ENCODE measurements around the gene AGAP1. TPM values are rescaled to one million over a fixed set of nuclear protein-coding genes. Genes with fewer than 3 reads are reported as not detected.

Gene AGAP1
- total and polyA plus RNA-seq, 7 donors, result 10.8 to 42.7 (median 18.6) TPM

GRCh38 chr2:235492850-235493344 lies 946 bp upstream of the AGAP1 start:
- intact Hi-C loops (cut with DNase I), result loop anchor here (5.0 kb wide), 5 partner anchors 84 to 541 kb away; partner anchors contain the start of gene SH3BP4
- DNase-seq, result no peak
- Histone ChIP-seq H3K27me3 (no peaks in the 10 kb centered on the region), H3K36me3 (no peaks in the 10 kb centered on the region), H3K27ac (peak overlapping the region; percentile 80 to 88 (median 87)), H3K4me1 (peaks cover 0 to 35% (median 28%) of the 10 kb centered on the region in 4 donors), H3K9me3 (peaks cover 0 to 3% (median 0%) of the 10 kb centered on the region in 4 donors), H3K4me3 (peak overlapping the region; percentile 34 to 80 (median 68))
- 25 to 64% methylated on average over 27 of the region's 27 CpGs for WGBS, 2 donors
- no peak for TF ChIP-seq POLR2A (IDR thresholded peaks at IDR 0.05)
- TF ChIP-seq CTCF (IDR thresholded peaks at IDR 0.05), result no peak
- TF ChIP-seq POLR2AphosphoS5 (IDR thresholded peaks at IDR 0.05), result no peak
- no peak for TF ChIP-seq EP300 (IDR thresholded peaks at IDR 0.05)

GRCh38 chr2:235493402-235493774 lies 455 bp upstream of the AGAP1 start:
- intact Hi-C loops (cut with DNase I), result loop anchor here (5.0 kb wide), 5 partner anchors 84 to 541 kb away; partner anchors contain the start of gene SH3BP4
- Histone ChIP-seq H3K27me3 (no peaks in the 10 kb centered on the region), H3K27ac (peak overlapping the region; percentile 80 to 88 (median 87)), H3K4me3 (peak overlapping the region; percentile 34 to 80 (median 68)), H3K9me3 (peaks cover 0 to 3% (median 0%) of the 10 kb centered on the region in 4 donors), H3K36me3 (no peaks in the 10 kb centered on the region), H3K4me1 (peaks cover 0 to 35% (median 28%) of the 10 kb centered on the region in 4 donors)
- peak; percentile 85 for DNase-seq
- WGBS, 2 donors, result 6 to 10% methylated on average over 33 of the region's 33 CpGs
- no peak for TF ChIP-seq POLR2A (IDR thresholded peaks at IDR 0.05)
- no peak for TF ChIP-seq CTCF (IDR thresholded peaks at IDR 0.05)
- no peak for TF ChIP-seq POLR2AphosphoS5 (IDR thresholded peaks at IDR 0.05)
- no peak for TF ChIP-seq EP300 (IDR thresholded peaks at IDR 0.05)

GRCh38 chr2:235494716-235495372 lies 1.0 kb downstream of the AGAP1 start:
- Histone ChIP-seq H3K36me3 (no peaks in the 10 kb centered on the region), H3K9me3 (peaks cover 0 to under 1% (median 0%) of the 10 kb centered on the region in 4 donors), H3K27ac (peak overlapping the region; percentile 67 to 86 (median 76)), H3K4me1 (peaks cover 0 to 35% (median 28%) of the 10 kb centered on the region in 4 donors), H3K27me3 (no peaks in the 10 kb centered on the region), H3K4me3 (peak overlapping the region; percentile 51 to 80 (median 68))
- 1 to 2% methylated on average over 72 of the region's 72 CpGs for WGBS, 2 donors
- intact Hi-C loops (cut with DNase I), result loop anchor here (5.0 kb wide), 5 partner anchors 82 to 543 kb away; partner anchors contain the start of gene SH3BP4
- DNase-seq, result peak; percentile 80
- TF ChIP-seq POLR2AphosphoS5 (IDR thresholded peaks at IDR 0.05) (no peak), EP300 (IDR thresholded peaks at IDR 0.05) (no peak), POLR2A (IDR thresholded peaks at IDR 0.05) (no peak), CTCF (IDR thresholded peaks at IDR 0.05) (no peak)

GRCh38 chr2:235495373-235496238 lies 1.8 kb downstream of the AGAP1 start:
- TF ChIP-seq POLR2A (IDR thresholded peaks at IDR 0.05), result no peak
- TF ChIP-seq CTCF (IDR thresholded peaks at IDR 0.05), result no peak
- no peak for TF ChIP-seq POLR2AphosphoS5 (IDR thresholded peaks at IDR 0.05)
- TF ChIP-seq EP300 (IDR thresholded peaks at IDR 0.05), result no peak
- Histone ChIP-seq H3K36me3 (no peaks in the 10 kb centered on the region), H3K9me3 (no peaks in the 10 kb centered on the region), H3K4me3 (peak overlapping the region; percentile 51 to 80 (median 68)), H3K27me3 (no peaks in the 10 kb centered on the region), H3K27ac (peak overlapping the region in 2 of 4 donors; percentile 71 to 82), H3K4me1 (peaks cover 0 to 35% (median 28%) of the 10 kb centered on the region in 4 donors)
- intact Hi-C loops (cut with DNase I), result no loop called here
- no peak for DNase-seq
- WGBS, 2 donors, result 6 to 34% methylated on average over 18 of the region's 18 CpGs

All from sigmoid colon (tissue), 7 donors.